Thyroid gland (tissue), 4 donors: Measurements from ENCODE around the gene RAD52. TPM values are rescaled to one million over a fixed set of nuclear protein-coding genes. Genes with fewer than 3 reads are reported as not detected.

Experiments
- DNase-seq, 2 donors: peaks; one replicate each; pipeline ENCODE4 v3.0.0-alpha.2; 2019
- H3K27ac ChIP-seq, 3 donors: fragments of 200-600 bp; sonication (generic); 1 replicate in 2 of 3; 2 replicates in 1 of 3; pipeline ENCODE4 v1.5.1; 2016 to 2019; ENCODE audit warnings: mild to moderate bottlenecking in 1 of 3, moderate library complexity in 1 of 3
- H3K27me3 ChIP-seq: fragments of 200-600 bp; sonication (generic); one replicate; pipeline ENCODE4 v1.5.1; 2019
- H3K36me3 ChIP-seq, 2 donors: fragments of 200-600 bp; sonication (generic); one replicate each; pipeline ENCODE4 v1.5.1; 2016 to 2019
- H3K4me1 ChIP-seq, 2 donors: fragments of 200-600 bp; sonication (generic); one replicate each; pipeline ENCODE4 v1.5.1; 2017 to 2019
- H3K4me3 ChIP-seq, 3 donors: fragments of 200-600 bp; sonication (generic); replicated peaks in 1 of 3; 1 replicate in 2 of 3; 2 replicates in 1 of 3; pipeline ENCODE4 v1.5.1; 2016; ENCODE audit warnings: mild to moderate bottlenecking in 1 of 3
- H3K9me3 ChIP-seq: fragments of 200-600 bp; sonication (generic); one replicate; pipeline ENCODE4 v1.5.1; 2017
- POLR2A ChIP-seq, 2 donors: fragments of 450-650 bp; IDR thresholded peaks; one replicate each; pipeline ENCODE4 v1.6.1; 2017; ENCODE audit warnings: antibody characterized with exemption in 2 of 2, mild to moderate bottlenecking in 2 of 2, moderate library complexity in 1 of 2
- WGBS, 2 donors: methylation state at CpG; one replicate each; pipeline ENCODE4 v1.1.5; 2017; 5-methylcytosine and 5-hydroxymethylcytosine counted together
- intact Hi-C: fragments of 100-400 bp; cut with DNase I; formaldehyde crosslinking; loops from one replicate; pipeline ENCODE4 v1.15.1; 2023
- total RNA-seq, 4 donors: library from RNA; depleted of rRNA; stranded (reverse); fragments of >200 nt; gene quantifications; one replicate each; pipeline ENCODE4 v1.2.3, GENCODE V29; 2016
- TF ChIP-seq, protein P1 (sequence below), 6 experiments: fragments of 200-600 bp in 3 of 6; fragments of 450-650 bp in 3 of 6; sonication (generic) in 3 of 6; IDR thresholded peaks; one replicate each; pipeline ENCODE4 v1.5.1; 2016 to 2019; ENCODE audit warnings: antibody characterized with exemption in 6 of 6, mild to moderate bottlenecking in 2 of 6, inconsistent platforms in 1 of 6, moderate library complexity in 1 of 6

The RAD52 gene
- total RNA-seq, 4 donors from 2014 or later, result 27.4 to 35.1 (median 31.0) TPM

- no peak for TF ChIP-seq POLR2A (IDR thresholded peaks at IDR 0.05)
- TF ChIP-seq, protein P1, sequence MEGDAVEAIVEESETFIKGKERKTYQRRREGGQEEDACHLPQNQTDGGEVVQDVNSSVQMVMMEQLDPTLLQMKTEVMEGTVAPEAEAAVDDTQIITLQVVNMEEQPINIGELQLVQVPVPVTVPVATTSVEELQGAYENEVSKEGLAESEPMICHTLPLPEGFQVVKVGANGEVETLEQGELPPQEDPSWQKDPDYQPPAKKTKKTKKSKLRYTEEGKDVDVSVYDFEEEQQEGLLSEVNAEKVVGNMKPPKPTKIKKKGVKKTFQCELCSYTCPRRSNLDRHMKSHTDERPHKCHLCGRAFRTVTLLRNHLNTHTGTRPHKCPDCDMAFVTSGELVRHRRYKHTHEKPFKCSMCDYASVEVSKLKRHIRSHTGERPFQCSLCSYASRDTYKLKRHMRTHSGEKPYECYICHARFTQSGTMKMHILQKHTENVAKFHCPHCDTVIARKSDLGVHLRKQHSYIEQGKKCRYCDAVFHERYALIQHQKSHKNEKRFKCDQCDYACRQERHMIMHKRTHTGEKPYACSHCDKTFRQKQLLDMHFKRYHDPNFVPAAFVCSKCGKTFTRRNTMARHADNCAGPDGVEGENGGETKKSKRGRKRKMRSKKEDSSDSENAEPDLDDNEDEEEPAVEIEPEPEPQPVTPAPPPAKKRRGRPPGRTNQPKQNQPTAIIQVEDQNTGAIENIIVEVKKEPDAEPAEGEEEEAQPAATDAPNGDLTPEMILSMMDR (IDR thresholded peaks at IDR 0.05), result no peak
- DNase-seq, result no peak
- Histone ChIP-seq H3K4me3 (no peak overlapping the region), H3K36me3 (no peaks in the 10 kb centered on the region), H3K27me3 (no peaks in the 10 kb centered on the region), H3K4me1 (no peaks in the 10 kb centered on the region), H3K27ac (no peak overlapping the region), H3K9me3 (no peaks in the 10 kb centered on the region)
- intact Hi-C loops, result no loop called here
- WGBS, 2 donors, result 83 to 93% methylated on average over 4 of the region's 4 CpGs
Measured at GRCh38 chr12:977156-977555, 27.7 kb upstream of the RAD52 start.

DNA sequence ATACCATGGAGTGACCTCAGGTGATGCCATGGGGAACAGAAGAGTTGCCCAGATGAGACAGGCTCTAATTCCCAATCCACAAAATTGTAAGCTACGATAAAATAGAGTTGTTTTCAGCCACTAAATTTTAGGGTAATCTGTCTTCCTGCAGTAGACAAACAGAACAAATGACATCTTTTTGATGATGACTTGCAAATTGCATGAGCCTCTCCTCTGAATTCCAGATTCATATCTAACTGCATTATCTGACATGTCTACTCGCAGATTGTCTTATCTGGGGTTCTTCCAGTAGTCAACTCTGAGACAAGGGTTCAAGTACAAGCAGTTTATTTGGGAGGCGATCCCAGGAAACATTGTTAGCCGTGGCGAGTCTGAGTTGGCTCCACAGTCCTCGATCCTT is 27.1 kb upstream of the RAD52 start:
- Histone ChIP-seq H3K9me3 (no peaks in the 10 kb centered on the region), H3K27me3 (no peaks in the 10 kb centered on the region), H3K36me3 (no peaks in the 10 kb centered on the region), H3K27ac (no peak overlapping the region), H3K4me3 (no peak overlapping the region), H3K4me1 (no peaks in the 10 kb centered on the region)
- TF ChIP-seq, protein P1 (IDR thresholded peaks at IDR 0.05), result no peak
- no peak for TF ChIP-seq POLR2A (IDR thresholded peaks at IDR 0.05)
- DNase-seq, result no peak
- WGBS, 2 donors, result 80 to 85% methylated on average over 6 of the region's 6 CpGs
- intact Hi-C loops, result no loop called here

GRCh38 chr12:974271-974862 is 24.9 kb upstream of the RAD52 start:
- Histone ChIP-seq H3K4me3 (no peak overlapping the region), H3K36me3 (no peaks in the 10 kb centered on the region), H3K27me3 (no peaks in the 10 kb centered on the region), H3K4me1 (no peaks in the 10 kb centered on the region), H3K27ac (no peak overlapping the region), H3K9me3 (no peaks in the 10 kb centered on the region)
- no peak for DNase-seq
- intact Hi-C loops, result no loop called here
- TF ChIP-seq, protein P1 (IDR thresholded peaks at IDR 0.05), result no peak
- TF ChIP-seq POLR2A (IDR thresholded peaks at IDR 0.05), result no peak
- 90 to 91% methylated on average over 4 of the region's 4 CpGs for whole genome bisulfite sequencing, 2 donors

- intact Hi-C loops, result no loop called here
- Histone ChIP-seq H3K27ac (no peak overlapping the region), H3K4me3 (no peak overlapping the region), H3K9me3 (no peaks in the 10 kb centered on the region), H3K36me3 (no peaks in the 10 kb centered on the region), H3K27me3 (no peaks in the 10 kb centered on the region), H3K4me1 (no peaks in the 10 kb centered on the region)
- WGBS, 2 donors, result 93 to 96% methylated on average over 4 of the region's 4 CpGs
- no peak for TF ChIP-seq POLR2A (IDR thresholded peaks at IDR 0.05)
- TF ChIP-seq, protein P1 (IDR thresholded peaks at IDR 0.05), result no peak
- no peak for DNase-seq
Measured at GRCh38 chr12:971991-972390, 22.5 kb upstream of the RAD52 start.

GRCh38 chr12:969821-970220 is 20.3 kb upstream of the RAD52 start:
- TF ChIP-seq, protein P1 (IDR thresholded peaks at IDR 0.05), result no peak
- no peak for TF ChIP-seq POLR2A (IDR thresholded peaks at IDR 0.05)
- WGBS, 2 donors, result 88% methylated on average over 8 of the region's 8 CpGs
- Histone ChIP-seq H3K4me3 (no peak overlapping the region), H3K27me3 (no peaks in the 10 kb centered on the region), H3K36me3 (no peaks in the 10 kb centered on the region), H3K9me3 (no peaks in the 10 kb centered on the region), H3K27ac (no peak overlapping the region), H3K4me1 (no peaks in the 10 kb centered on the region)
- no peak for DNase-seq
- intact Hi-C loops, result no loop called here
